Effector memory CD4-positive, alpha-beta T cell (primary cell): ENCODE results near the gene PTTG2.

Experiments used
- DNase-seq, 3 donors: peaks; one replicate each; pipeline ENCODE4 v3.0.0-alpha.2; 2020
- H3K27ac ChIP-seq: 2 replicates; pipeline ENCODE4 v1.7.0; 2013; ENCODE audit warnings: mild to moderate bottlenecking, low read length, moderate library complexity; ENCODE audit not compliant: insufficient read depth, poor library complexity, severe bottlenecking
- H3K27me3 ChIP-seq: replicated peaks from 2 replicates; pipeline ENCODE4 v1.7.0; 2013; ENCODE audit warnings: mild to moderate bottlenecking, low read length; ENCODE audit not compliant: insufficient read depth, control insufficient read depth, poor library complexity, severe bottlenecking
- H3K36me3 ChIP-seq: 2 replicates; pipeline ENCODE4 v1.7.0; 2013; ENCODE audit warnings: mild to moderate bottlenecking, low read length, moderate library complexity; ENCODE audit not compliant: control insufficient read depth, insufficient read depth
- H3K4me1 ChIP-seq: 2 replicates; pipeline ENCODE4 v1.7.0; 2013; ENCODE audit warnings: low read length, mild to moderate bottlenecking; ENCODE audit not compliant: control insufficient read depth, insufficient read depth, poor library complexity, severe bottlenecking
- H3K4me3 ChIP-seq: 2 replicates; pipeline ENCODE4 v1.7.0; 2013; ENCODE audit warnings: low read length, low read depth, mild to moderate bottlenecking; ENCODE audit not compliant: insufficient read depth, poor library complexity, severe bottlenecking
- H3K9me3 ChIP-seq: 2 replicates; pipeline ENCODE4 v1.7.0; 2013; ENCODE audit warnings: mild to moderate bottlenecking, low read length, moderate library complexity; ENCODE audit not compliant: control insufficient read depth

PTTG2 gene

DNA sequence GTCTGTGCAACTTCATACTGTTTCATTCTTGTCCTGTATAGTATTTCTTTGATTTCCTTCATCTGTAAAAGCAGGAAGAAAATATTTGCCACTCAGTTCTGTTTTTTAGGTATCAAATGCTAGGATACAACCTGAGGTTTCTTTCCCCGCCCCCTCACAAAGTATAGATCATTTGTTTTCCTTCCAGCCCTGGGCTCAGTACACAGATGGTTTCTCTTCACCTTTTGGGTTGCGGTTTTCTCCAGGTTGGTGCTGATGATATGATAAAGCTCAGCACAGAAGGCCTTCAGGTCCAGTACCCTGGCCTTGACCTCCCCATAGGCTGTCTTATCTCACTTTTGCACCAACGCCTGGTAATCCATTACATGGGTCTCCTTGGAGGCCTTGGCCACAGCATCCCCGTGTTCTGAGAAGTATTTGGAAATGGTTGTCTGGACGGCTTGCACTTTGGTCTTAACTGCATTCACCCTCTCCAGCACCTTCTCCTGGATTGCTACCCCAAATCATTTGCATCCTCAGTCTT is 35.2 kb downstream of the PTTG2 start:
- no peaks in the 10 kb centered on the region for H3K36me3 ChIP-seq
- H3K9me3 ChIP-seq: no peaks in the 10 kb centered on the region
- no peak overlapping the region for H3K4me3 ChIP-seq
- DNase-seq: no peak
- no peaks in the 10 kb centered on the region for H3K4me1 ChIP-seq
- no peak overlapping the region for H3K27ac ChIP-seq
- no peaks in the 10 kb centered on the region for H3K27me3 ChIP-seq

DNA sequence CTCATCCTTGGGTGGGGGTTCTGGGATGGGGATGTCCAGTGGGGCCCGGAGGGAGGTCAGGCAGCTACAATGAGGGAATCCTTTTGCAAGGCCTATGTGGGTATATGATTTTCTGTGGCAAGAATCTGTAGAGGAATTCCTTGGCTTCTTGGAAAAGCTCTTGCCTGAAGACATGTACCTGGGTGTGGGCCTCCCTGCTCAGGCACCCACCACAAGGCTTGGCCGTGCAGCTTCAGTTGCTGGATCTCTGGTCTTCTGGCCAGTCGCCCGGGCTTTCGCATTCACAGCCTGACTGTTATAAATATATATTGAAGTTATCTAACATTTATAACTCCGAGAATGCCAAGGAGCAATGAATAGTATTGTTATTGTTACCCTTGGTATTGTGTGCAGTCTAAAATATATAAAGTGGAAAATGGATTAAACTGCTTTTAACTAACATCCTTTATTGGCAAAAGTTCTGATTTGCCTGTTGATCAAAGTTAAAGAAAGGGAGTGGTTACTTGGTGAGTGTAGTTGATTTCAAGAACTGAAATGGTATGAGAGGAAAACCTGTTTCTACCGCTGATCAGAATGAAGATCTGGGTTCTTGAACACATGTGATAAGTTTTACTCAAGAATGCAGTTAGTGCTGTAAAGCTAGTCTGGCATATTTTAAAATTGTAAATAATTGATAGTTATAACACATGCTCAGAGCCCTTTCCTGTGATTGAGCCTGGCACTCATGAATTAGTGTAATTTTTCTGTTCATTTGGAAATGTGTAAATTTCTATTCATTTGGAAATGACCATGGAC is 36.0 kb downstream of the PTTG2 start:
- no peaks in the 10 kb centered on the region for H3K36me3 ChIP-seq
- no peaks in the 10 kb centered on the region for H3K4me1 ChIP-seq
- no peak overlapping the region for H3K27ac ChIP-seq
- no peaks in the 10 kb centered on the region for H3K9me3 ChIP-seq
- DNase-seq: no peak
- no peak overlapping the region for H3K4me3 ChIP-seq
- no peaks in the 10 kb centered on the region for H3K27me3 ChIP-seq

DNA sequence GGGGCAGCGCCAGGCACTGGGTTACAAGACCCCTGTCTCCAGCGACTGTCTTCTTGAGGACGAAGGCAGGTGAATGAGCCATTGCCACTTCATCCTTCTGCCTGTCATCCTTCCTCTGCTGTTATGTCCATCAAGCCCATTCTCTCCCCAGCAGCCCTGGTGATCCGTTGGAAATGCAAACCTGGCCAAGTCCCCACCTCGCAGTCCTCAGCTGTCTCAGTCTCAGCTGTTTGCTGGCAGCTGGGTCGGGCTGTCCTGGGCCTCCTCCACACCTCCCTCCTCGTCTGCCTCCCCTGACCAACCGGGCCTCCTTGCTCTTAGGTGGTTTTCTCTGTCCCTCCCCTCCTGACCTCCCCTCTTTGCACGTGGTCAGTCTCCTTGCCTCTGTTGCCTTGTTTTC is 38.0 kb downstream of the PTTG2 start:
- H3K36me3 ChIP-seq: no peaks in the 10 kb centered on the region
- H3K4me3 ChIP-seq: no peak overlapping the region
- no peaks in the 10 kb centered on the region for H3K4me1 ChIP-seq
- no peak overlapping the region for H3K27ac ChIP-seq
- no peaks in the 10 kb centered on the region for H3K27me3 ChIP-seq
- H3K9me3 ChIP-seq: no peaks in the 10 kb centered on the region
- no peak for DNase-seq

DNA sequence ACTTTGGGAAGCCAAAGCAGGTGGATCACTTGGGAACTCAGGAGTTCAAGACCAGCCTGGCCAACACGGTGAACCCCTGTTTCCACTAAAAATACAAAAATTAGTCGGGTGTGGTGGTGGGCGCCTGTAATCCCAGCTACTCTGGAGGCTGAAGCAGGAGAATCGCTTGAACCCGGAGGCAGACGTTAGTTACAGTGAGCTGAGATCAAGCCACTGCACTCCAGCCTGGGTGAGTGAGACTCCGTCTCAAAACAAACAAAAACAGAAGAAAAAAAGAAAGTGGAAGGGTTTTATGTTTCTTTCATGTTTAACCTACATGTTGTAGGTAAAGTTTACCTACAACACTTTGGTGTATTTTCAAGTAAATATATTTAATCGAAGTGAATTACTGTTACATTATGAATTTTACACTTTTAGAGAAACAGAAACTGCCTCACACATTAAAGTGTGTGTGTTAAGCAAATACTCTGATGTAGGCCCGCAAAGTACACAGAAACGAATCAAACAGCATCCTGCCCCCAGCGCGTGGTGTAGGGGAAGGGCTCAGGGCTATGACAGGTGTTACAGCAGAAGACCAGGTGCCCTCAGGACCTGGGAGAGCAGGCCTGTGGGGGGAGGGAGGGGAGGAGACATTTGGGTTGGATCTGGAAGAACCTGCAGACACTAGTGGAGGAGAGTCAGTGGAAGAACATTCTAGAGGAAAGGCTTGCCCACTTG is 39.0 kb downstream of the PTTG2 start:
- Histone ChIP-seq H3K27ac (no peak overlapping the region), H3K4me1 (no peaks in the 10 kb centered on the region), H3K27me3 (no peaks in the 10 kb centered on the region), H3K9me3 (no peaks in the 10 kb centered on the region), H3K4me3 (no peak overlapping the region), H3K36me3 (no peaks in the 10 kb centered on the region)
- DNase-seq: no peak

DNA sequence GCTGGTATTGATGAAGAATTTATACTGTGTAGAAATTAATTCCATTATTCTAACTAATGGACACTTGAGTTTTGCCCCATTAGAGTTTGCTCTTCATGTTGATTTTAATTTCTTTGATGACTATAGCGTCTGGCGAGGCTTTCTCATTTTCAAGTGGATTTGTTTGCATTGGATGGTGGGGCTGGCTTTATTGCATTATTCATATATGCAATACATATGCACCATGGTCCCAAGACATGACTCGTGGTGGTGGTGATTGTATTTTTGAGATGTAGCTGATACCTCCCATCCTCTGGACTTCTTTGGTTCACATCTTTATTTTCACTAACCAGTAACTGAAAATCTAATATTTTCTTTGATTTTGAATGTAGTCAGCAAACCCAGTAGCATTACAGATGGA is 39.8 kb downstream of the PTTG2 start:
- no peaks in the 10 kb centered on the region for H3K9me3 ChIP-seq
- H3K4me1 ChIP-seq: no peaks in the 10 kb centered on the region
- no peaks in the 10 kb centered on the region for H3K36me3 ChIP-seq
- no peak overlapping the region for H3K4me3 ChIP-seq
- H3K27ac ChIP-seq: no peak overlapping the region
- no peak for DNase-seq
- no peaks in the 10 kb centered on the region for H3K27me3 ChIP-seq

DNA sequence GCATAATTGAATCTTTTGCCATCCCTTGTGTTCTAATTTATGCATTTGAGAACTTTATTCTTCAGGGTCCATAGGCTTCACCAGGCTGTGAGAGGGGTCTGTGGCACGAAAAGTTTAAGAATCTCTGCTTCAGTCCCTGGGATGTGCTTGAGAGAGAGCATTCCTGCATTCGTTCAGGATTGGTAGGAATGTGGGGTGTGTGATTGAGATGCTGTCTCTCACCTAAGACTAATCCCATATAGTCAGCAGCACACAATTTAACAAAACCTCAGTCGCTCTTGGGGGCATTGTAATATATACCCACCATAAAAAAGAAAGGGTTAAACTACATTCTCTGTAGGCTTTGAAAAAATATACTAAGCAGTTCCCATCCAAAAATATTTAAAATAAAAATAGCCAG is 41.7 kb downstream of the PTTG2 start:
- no peak overlapping the region for H3K4me3 ChIP-seq
- no peaks in the 10 kb centered on the region for H3K27me3 ChIP-seq
- DNase-seq: no peak
- no peaks in the 10 kb centered on the region for H3K36me3 ChIP-seq
- H3K27ac ChIP-seq: no peak overlapping the region
- no peaks in the 10 kb centered on the region for H3K4me1 ChIP-seq
- H3K9me3 ChIP-seq: no peaks in the 10 kb centered on the region

DNA sequence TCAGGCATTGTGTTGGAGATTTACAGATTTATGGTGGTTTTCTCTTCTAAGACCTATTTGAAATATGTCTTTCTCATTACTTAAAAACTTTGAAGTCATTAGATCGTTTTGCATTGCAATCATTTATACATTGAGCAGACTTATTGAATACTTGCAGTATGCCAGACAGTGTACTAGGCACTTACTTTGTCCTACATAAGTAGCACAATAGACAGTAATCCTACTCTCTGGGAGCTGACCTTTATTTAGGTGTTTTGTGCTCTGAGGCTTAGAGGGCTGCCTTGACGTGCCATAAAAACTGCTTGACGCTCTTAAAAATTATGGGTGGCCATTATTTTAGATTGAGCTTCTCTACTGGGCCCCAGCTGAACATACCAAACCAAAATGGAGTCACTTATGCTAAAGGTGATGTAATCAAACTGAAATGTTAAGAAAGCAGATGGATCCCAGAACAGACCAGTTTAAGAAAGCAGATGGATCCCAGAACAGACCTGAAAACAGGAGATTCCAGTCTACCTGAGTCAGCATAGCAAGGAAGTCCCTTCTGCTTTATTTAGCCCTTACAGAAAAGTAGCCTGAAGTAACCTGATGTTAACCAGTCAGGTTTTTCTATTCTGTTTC is 42.4 kb downstream of the PTTG2 start:
- no peak overlapping the region for H3K27ac ChIP-seq
- no peaks in the 10 kb centered on the region for H3K4me1 ChIP-seq
- no peaks in the 10 kb centered on the region for H3K36me3 ChIP-seq
- DNase-seq: no peak
- H3K27me3 ChIP-seq: no peaks in the 10 kb centered on the region
- H3K4me3 ChIP-seq: no peak overlapping the region
- no peaks in the 10 kb centered on the region for H3K9me3 ChIP-seq

DNA sequence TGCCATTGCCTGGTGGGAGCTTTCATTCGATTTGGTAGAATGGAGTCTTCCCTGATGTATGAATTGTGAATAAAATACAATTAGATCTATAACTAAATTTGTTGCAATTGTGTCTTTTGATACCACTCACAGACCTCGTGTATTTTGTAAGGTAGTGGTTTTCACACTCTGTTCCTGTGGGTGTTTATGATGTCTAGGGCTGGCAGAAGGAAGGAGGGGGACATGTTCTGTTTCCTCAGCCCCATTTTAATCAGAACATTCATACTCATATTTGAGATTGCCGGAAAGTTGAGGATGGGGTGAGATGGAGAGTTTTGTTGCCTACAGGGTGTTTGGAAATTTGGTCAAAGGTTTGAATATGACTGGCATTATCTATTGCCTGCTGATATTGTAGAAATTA is 42.9 kb downstream of the PTTG2 start:
- Histone ChIP-seq H3K4me3 (no peak overlapping the region), H3K27me3 (no peaks in the 10 kb centered on the region), H3K4me1 (no peaks in the 10 kb centered on the region), H3K9me3 (no peaks in the 10 kb centered on the region), H3K36me3 (no peaks in the 10 kb centered on the region), H3K27ac (no peak overlapping the region)
- DNase-seq: no peak

DNA sequence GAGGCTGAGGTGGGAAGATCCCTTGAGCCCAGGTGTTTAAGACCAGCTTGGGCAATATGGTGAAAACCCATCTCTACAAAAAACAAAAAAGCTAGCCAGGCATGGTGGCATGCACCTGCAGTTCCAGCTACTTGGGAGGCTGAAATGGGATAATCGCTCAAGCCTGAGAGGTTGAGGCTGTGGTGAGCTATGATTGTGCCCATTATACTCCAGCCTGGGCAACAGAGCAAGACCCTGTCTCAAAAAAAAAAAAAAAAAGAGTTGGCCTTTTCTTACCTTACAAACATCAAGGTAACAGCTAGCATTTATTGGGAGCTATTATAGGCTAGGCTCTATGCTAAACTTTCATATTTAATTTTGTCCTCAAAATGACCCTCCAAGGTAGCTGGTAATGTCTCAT is 43.4 kb downstream of the PTTG2 start:
- no peaks in the 10 kb centered on the region for H3K27me3 ChIP-seq
- H3K27ac ChIP-seq: no peak overlapping the region
- no peaks in the 10 kb centered on the region for H3K36me3 ChIP-seq
- H3K4me3 ChIP-seq: no peak overlapping the region
- no peaks in the 10 kb centered on the region for H3K9me3 ChIP-seq
- H3K4me1 ChIP-seq: no peaks in the 10 kb centered on the region
- DNase-seq: no peak

DNA sequence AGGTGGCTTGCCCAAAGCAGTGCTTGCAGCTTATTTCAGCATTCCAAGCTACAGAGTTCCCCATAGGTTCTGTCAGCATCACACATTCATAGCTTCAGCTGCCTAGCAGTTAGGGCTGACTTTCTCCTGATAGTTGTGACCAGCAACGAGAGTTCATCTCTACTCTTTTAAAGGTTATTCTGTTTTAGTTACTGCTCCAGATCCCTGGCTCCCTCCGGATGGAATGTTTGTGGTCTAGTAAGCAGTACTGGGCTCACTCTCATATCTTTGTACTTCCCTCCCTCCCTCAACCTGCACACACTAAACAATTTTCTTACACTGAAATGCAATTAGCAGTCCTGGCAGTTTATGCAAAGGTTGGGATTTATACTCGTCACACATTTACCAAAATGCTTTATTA is 43.9 kb downstream of the PTTG2 start:
- H3K4me1 ChIP-seq: no peaks in the 10 kb centered on the region
- H3K4me3 ChIP-seq: no peak overlapping the region
- H3K27ac ChIP-seq: no peak overlapping the region
- no peaks in the 10 kb centered on the region for H3K36me3 ChIP-seq
- H3K9me3 ChIP-seq: no peaks in the 10 kb centered on the region
- no peaks in the 10 kb centered on the region for H3K27me3 ChIP-seq
- DNase-seq: no peak
